C4-2B (cell line): Measurements from ENCODE around the gene FAM193A.

Experiments
- ZFX ChIP-seq: fragments of 450-650 bp; IDR thresholded peaks from 2 replicates; pipeline ENCODE4 v1.6.1; 2017
- TF ChIP-seq, protein P1 (sequence below): fragments of 450-650 bp; conservative IDR thresholded peaks from 2 replicates; pipeline ENCODE4 v1.5.1; 2017; ENCODE audit warnings: mild to moderate bottlenecking

DNA sequence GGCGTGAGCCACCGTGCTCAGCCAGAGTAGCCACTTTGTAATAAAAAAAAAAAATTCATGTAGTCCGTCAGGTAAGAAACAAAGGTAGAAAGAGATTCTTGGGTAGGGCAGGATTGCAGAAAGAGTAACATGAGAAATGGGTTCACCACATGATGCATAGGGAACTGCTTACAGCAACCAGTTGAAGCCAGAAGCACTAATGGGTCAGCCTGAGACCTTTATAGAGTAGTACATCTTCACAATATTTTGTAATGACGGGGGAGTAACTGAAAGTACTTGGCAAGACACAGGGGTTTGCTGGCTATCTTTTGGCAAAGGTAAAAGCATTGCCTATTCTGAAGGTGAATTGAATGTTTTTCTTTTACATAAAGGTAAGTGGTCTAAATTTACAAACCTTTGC is 29.1 kb downstream of the FAM193A start:
- TF ChIP-seq, protein P1, sequence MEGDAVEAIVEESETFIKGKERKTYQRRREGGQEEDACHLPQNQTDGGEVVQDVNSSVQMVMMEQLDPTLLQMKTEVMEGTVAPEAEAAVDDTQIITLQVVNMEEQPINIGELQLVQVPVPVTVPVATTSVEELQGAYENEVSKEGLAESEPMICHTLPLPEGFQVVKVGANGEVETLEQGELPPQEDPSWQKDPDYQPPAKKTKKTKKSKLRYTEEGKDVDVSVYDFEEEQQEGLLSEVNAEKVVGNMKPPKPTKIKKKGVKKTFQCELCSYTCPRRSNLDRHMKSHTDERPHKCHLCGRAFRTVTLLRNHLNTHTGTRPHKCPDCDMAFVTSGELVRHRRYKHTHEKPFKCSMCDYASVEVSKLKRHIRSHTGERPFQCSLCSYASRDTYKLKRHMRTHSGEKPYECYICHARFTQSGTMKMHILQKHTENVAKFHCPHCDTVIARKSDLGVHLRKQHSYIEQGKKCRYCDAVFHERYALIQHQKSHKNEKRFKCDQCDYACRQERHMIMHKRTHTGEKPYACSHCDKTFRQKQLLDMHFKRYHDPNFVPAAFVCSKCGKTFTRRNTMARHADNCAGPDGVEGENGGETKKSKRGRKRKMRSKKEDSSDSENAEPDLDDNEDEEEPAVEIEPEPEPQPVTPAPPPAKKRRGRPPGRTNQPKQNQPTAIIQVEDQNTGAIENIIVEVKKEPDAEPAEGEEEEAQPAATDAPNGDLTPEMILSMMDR = no peak
- no peak for TF ChIP-seq ZFX
